ES-I3 (cell line): Measurements from ENCODE around the gene UCP3.
A peak's percentile ranks its signal among the peaks of the same experiment; 100 is the strongest.

ENCODE experiments used
- H3K36me3 ChIP-seq: 2 replicates; pipeline ENCODE4 v1.6.1; 2013; ENCODE audit warnings: mild to moderate bottlenecking, low read length, control low read depth, moderate library complexity; ENCODE audit not compliant: insufficient read depth
- H3K4me1 ChIP-seq: 2 replicates; pipeline ENCODE4 v1.6.1; 2013; ENCODE audit warnings: mild to moderate bottlenecking, control low read depth, low read length; ENCODE audit not compliant: insufficient read depth
- H3K9ac ChIP-seq: 2 replicates; pipeline ENCODE4 v1.6.1; 2013; ENCODE audit warnings: low read depth, mild to moderate bottlenecking, low read length, moderate library complexity
- H3K9me3 ChIP-seq: 2 replicates; pipeline ENCODE4 v1.6.1; 2013; ENCODE audit warnings: mild to moderate bottlenecking, low read length, moderate library complexity; ENCODE audit not compliant: control insufficient read depth, insufficient read depth

Gene UCP3

DNA sequence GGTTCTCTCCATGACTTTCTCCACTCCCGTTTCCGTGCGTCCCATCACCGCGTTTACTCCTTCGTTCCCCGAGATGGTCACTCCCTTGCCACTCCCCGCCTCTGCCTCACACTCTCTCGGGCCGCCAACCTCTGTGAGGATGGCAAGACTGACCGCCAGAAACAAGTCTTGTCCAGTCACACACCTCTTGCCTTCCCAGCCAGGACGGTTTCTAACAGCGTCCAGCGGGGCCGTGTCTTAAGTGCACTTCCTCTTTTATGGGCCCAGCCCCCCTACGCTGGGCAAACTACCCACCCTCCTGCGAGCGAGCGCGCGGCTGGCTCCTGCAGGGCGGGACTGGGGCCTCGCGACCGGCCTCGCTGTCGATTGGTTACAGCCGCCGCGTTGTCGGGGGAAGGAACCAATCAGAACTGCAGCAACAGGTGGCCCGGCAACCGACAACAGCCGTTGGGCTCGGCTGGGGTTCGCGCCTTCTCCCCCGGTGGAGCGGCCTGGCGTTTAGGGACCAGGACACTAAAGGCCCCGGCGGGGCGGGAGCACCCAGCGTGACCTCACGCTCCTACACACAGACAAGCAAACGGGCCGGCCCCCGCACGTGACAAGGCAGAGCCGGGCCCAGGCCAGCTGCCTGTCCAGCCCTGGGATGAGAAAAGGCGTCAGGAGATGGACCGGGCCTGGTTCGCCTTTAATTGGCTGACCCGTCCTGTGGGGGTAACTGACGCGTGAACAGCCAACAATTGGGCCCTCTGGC is 25.7 kb downstream of the UCP3 start:
- H3K9ac ChIP-seq, result peak overlapping the region; percentile 74
- H3K9me3 ChIP-seq, result no peaks in the 10 kb centered on the region
- H3K4me1 ChIP-seq, result peaks cover 27% of the 10 kb centered on the region; the same call in 1 of the 2 replicates
- H3K36me3 ChIP-seq, result 0 out of 2 replicates have a peak, but pooled peaks cover 3% of the 10 kb centered on the region

DNA sequence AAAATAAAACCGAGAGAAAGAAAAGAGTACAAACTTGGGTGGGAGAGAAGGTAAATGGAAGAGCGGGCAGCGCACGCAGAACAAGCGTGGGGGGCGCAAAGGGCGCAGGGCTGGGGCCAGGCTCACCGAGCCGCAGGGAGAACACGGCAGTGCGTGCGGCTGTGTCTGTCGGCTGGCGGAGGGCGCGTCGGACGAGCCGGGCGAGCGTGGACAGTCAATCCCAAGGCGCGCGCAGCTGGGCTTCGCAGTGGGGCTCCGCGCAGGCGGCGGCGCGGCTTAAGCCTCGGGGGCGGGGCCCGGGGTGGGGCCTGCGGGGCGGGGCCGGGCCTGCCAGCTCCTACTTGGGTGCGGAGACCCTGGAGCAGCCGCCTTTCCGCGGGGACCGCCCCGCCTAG is 26.3 kb downstream of the UCP3 start, which contains the start of gene UCP2:
TSS of gene UCP2 (minus strand) at position 249 of the 395 bp plus-strand sequence. CDS start 4,465 bp downstream, outside the sequence.
- Histone ChIP-seq H3K9me3 (no peaks in the 10 kb centered on the region), H3K4me1 (peaks cover 27% of the 10 kb centered on the region; the same call in 1 of the 2 replicates), H3K36me3 (0 out of 2 replicates have a peak, but pooled peaks cover 5% of the 10 kb centered on the region), H3K9ac (peak within 1 kb of the TSS; percentile 90)

- Histone ChIP-seq H3K9ac (peak overlapping the region; percentile 90; the same call in 1 of the 2 replicates), H3K9me3 (no peaks in the 10 kb centered on the region), H3K4me1 (peaks cover 27% of the 10 kb centered on the region; the same call in 1 of the 2 replicates), H3K36me3 (peaks cover 12% of the 10 kb centered on the region)
Measured at GRCh38 chr11:73981051-73981805, 27.7 kb downstream of the UCP3 start.

- no peak overlapping the region for H3K9ac ChIP-seq
- H3K9me3 ChIP-seq, result no peaks in the 10 kb centered on the region
- peaks cover 27% of the 10 kb centered on the region; the same call in 1 of the 2 replicates for H3K4me1 ChIP-seq
- H3K36me3 ChIP-seq, result peaks cover 15% of the 10 kb centered on the region
Measured at GRCh38 chr11:73980001-73980961, 28.6 kb downstream of the UCP3 start.

DNA sequence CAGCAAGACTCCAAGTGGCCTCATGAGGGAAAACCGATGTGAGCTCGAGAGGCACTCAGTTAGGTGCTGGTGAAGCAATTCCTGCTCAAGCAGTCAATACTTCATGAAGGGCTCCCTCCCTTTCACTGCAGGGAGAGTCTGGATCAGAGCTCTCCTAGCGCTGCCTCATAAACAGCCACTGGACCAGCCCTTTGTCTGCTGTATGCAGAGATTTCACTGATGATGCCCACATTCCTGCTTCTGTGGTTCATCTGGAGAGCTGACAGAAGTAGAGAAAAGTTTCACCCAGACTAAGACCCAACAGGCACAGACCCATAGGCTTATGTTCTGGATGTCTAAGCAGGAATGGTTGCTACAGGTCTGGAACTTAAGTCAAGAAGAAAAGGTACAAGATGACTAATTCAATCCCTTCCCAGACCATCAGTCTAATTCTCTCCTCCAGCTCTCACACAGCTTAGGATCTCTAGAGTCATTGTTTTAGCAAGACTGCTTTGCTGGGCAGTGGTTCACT is 30.3 kb downstream of the UCP3 start:
- Histone ChIP-seq H3K9ac (no peak overlapping the region), H3K9me3 (no peaks in the 10 kb centered on the region), H3K36me3 (peaks cover 15% of the 10 kb centered on the region), H3K4me1 (peaks cover 23% of the 10 kb centered on the region; the same call in 1 of the 2 replicates)

GRCh38 chr11:73977856-73978519 is 30.9 kb downstream of the UCP3 start:
- Histone ChIP-seq H3K4me1 (peaks cover 20% of the 10 kb centered on the region; the same call in 1 of the 2 replicates), H3K9me3 (no peaks in the 10 kb centered on the region), H3K9ac (no peak overlapping the region), H3K36me3 (peaks cover 15% of the 10 kb centered on the region)

- Histone ChIP-seq H3K9ac (no peak overlapping the region), H3K9me3 (no peaks in the 10 kb centered on the region), H3K4me1 (peaks cover 20% of the 10 kb centered on the region; the same call in 1 of the 2 replicates), H3K36me3 (peaks cover 15% of the 10 kb centered on the region)
Measured at GRCh38 chr11:73976451-73977151, 32.3 kb downstream of the UCP3 start.

GRCh38 chr11:73975479-73975757 is 33.5 kb downstream of the UCP3 start:
- Histone ChIP-seq H3K9me3 (no peaks in the 10 kb centered on the region), H3K36me3 (peaks cover 15% of the 10 kb centered on the region), H3K9ac (no peak overlapping the region), H3K4me1 (peaks cover 8% of the 10 kb centered on the region; the same call in 1 of the 2 replicates)

- Histone ChIP-seq H3K4me1 (peaks cover 3% of the 10 kb centered on the region; the same call in 1 of the 2 replicates), H3K9ac (no peak overlapping the region), H3K9me3 (no peaks in the 10 kb centered on the region), H3K36me3 (peaks cover 15% of the 10 kb centered on the region)
Measured at GRCh38 chr11:73974604-73975478, 34.0 kb downstream of the UCP3 start.

- H3K9me3 ChIP-seq, result no peaks in the 10 kb centered on the region
- no peaks in the 10 kb centered on the region for H3K4me1 ChIP-seq
- peaks cover 11% of the 10 kb centered on the region for H3K36me3 ChIP-seq
- no peak overlapping the region for H3K9ac ChIP-seq
Measured at GRCh38 chr11:73972620-73973449, 36.0 kb downstream of the UCP3 start.

DNA sequence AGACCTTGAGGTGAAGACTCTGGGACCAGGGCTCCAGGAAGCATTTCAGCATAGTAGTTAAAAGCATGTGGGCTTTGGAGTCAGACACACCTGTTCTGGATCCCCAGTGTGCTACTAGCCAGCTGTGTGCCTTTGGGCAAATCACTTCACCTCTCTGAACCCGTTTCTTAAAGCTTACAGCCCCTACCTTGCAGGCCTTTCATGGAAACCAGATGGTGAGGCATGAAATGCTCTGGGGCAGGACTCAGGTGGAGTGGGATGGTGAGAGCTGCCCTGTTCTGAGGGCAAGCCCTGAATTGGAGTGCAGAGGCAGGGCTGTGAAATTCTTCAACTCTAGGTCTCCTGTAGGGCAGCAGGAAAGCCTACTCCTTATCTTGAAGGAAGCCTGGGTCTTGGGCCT is 36.7 kb downstream of the UCP3 start:
- Histone ChIP-seq H3K9me3 (no peaks in the 10 kb centered on the region), H3K4me1 (no peaks in the 10 kb centered on the region), H3K36me3 (peaks cover 10% of the 10 kb centered on the region)

More for the DNA sequence above, 36.7 kb downstream of the UCP3 start:
- no peak overlapping the region for H3K9ac ChIP-seq
